ENCODE data around the gene TUBB2B.

GRCh38 chr6:3271756-3272155 lies 44.3 kb upstream of the TUBB2B start:
- TF ChIP-seq CTCF (conservative IDR thresholded peaks at IDR 0.05; ENCODE audit: low read depth in 2 of 2): no peak
- no peak for TF ChIP-seq EZH2 (IDR thresholded peaks at IDR 0.05; ENCODE audit: low read depth, unreplicated experiment)
- TF ChIP-seq EZH2phosphoT487 (IDR thresholded peaks at IDR 0.05; ENCODE audit: unreplicated experiment): no peak
- no peak for TF ChIP-seq REST (IDR thresholded peaks at IDR 0.05; ENCODE audit: unreplicated experiment)
- TF ChIP-seq POLR2AphosphoS5 (IDR thresholded peaks at IDR 0.05; ENCODE audit: low read depth): no peak
- no peak for TF ChIP-seq ZNF331 (CRISPR knock-in tag; IDR thresholded peaks at IDR 0.05; ENCODE audit: low read depth)
- no peak for TF ChIP-seq CREB1 (CRISPR knock-in tag; IDR thresholded peaks at IDR 0.05; ENCODE audit: low read depth)
- no peak for TF ChIP-seq JUNB (IDR thresholded peaks at IDR 0.05; ENCODE audit: unreplicated experiment)
